NCI-H446 treated with DMSO at 0.1 percent for 48 hours (cell line): ENCODE data around the gene SCIN.
"Not testable (repeated sequence)": the region's sequence is repeated elsewhere in the genome, so short reads cannot be mapped to it uniquely, and the experiment has no call there.

Source experiments
- DNase-seq: peaks from one replicate; lab custom pipeline; 2025; lab: John Stamatoyannopoulos, UW

SCIN gene

GRCh38 chr7:12612622-12613021, 42.1 kb downstream of the SCIN start:
- DNase-seq, result no peak

GRCh38 chr7:12619461-12620069, 49.0 kb downstream of the SCIN start:
- no peak for DNase-seq

- no peak for DNase-seq
Measured at GRCh38 chr7:12620371-12620770, 49.9 kb downstream of the SCIN start.

GRCh38 chr7:12623223-12623622, 52.7 kb downstream of the SCIN start:
- DNase-seq, result no peak

- DNase-seq, result no peak
Measured at GRCh38 chr7:12623885-12624498, 53.5 kb downstream of the SCIN start.

GRCh38 chr7:12625836-12626235, 55.3 kb downstream of the SCIN start:
- no peak for DNase-seq

- no peak for DNase-seq
Measured at GRCh38 chr7:12629816-12630512, 59.4 kb downstream of the SCIN start.

- DNase-seq, result peak; percentile 19
Measured at GRCh38 chr7:12630513-12630819, 59.9 kb downstream of the SCIN start.

- DNase-seq, result no peak
Measured at GRCh38 chr7:12633582-12633981, 63.1 kb downstream of the SCIN start.

- DNase-seq, result no peak
Measured at GRCh38 chr7:12635830-12636229, 65.3 kb downstream of the SCIN start.

- DNase-seq, result no peak
Measured at GRCh38 chr7:12637328-12637727, 66.8 kb downstream of the SCIN start.

- peak; percentile 38 for DNase-seq
Measured at GRCh38 chr7:12637819-12638592, 67.5 kb downstream of the SCIN start.

GRCh38 chr7:12638851-12639456, 68.4 kb downstream of the SCIN start:
- peak; percentile 39 for DNase-seq

- DNase-seq, result no peak
Measured at GRCh38 chr7:12640299-12641096, 70.0 kb downstream of the SCIN start.

GRCh38 chr7:12641196-12641595, 70.7 kb downstream of the SCIN start:
- no peak for DNase-seq

GRCh38 chr7:12642508-12642907, 72.0 kb downstream of the SCIN start:
- DNase-seq, result no peak

GRCh38 chr7:12643001-12643643, 72.6 kb downstream of the SCIN start:
- no peak for DNase-seq

- DNase-seq, result no peak
Measured at GRCh38 chr7:12643644-12644043, 73.1 kb downstream of the SCIN start.

- not testable (repeated sequence) for DNase-seq
Measured at GRCh38 chr7:12645212-12645611, 74.7 kb downstream of the SCIN start.

- no peak for DNase-seq
Measured at GRCh38 chr7:12646139-12646538, 75.6 kb downstream of the SCIN start.
